MM.1S (cell line): Measurements from ENCODE around the gene AP2A2.

Experiments
- DNase-seq: peaks from one replicate; pipeline ENCODE4 v3.0.0-alpha.2; 2015
- H2AFZ ChIP-seq: fragments of 300-600 bp; sonication (generic); 2 replicates; pipeline ENCODE4 v1.6.0; 2016; ENCODE audit warnings: antibody characterized with exemption, low read length
- H3F3A ChIP-seq: fragments of 300-600 bp; sonication (generic); 2 replicates; pipeline ENCODE4 v1.6.1; 2016; ENCODE audit warnings: mild to moderate bottlenecking, antibody characterized with exemption, low read length, moderate library complexity, mixed read lengths; ENCODE audit not compliant: insufficient read depth
- H3K27ac ChIP-seq: fragments of 300-600 bp; sonication (generic); 2 replicates; pipeline ENCODE4 v1.5.1; 2016; ENCODE audit warnings: mild to moderate bottlenecking, low read length
- H3K27me3 ChIP-seq: fragments of 300-600 bp; sonication (generic); replicated peaks from 2 replicates; pipeline ENCODE4 v1.6.0; 2016; ENCODE audit warnings: low read length; ENCODE audit not compliant: insufficient read depth
- H3K36me3 ChIP-seq: fragments of 300-600 bp; sonication (generic); replicated peaks from 2 replicates; pipeline ENCODE4 v1.6.1; 2016; ENCODE audit warnings: mild to moderate bottlenecking, low read length, mixed read lengths; ENCODE audit not compliant: insufficient read depth
- H3K4me1 ChIP-seq: fragments of 300-600 bp; sonication (generic); 2 replicates; pipeline ENCODE4 v1.6.1; 2016; ENCODE audit warnings: low read length, mixed read lengths
- H3K4me2 ChIP-seq: fragments of 300-600 bp; sonication (generic); 2 replicates; pipeline ENCODE4 v1.6.0; 2016; ENCODE audit warnings: low read depth, low read length
- H3K4me3 ChIP-seq: fragments of 300-600 bp; sonication (generic); 2 replicates; pipeline ENCODE4 v1.5.1; 2016; ENCODE audit warnings: low read length, mixed read lengths
- H3K79me2 ChIP-seq: fragments of 300-600 bp; sonication (generic); 2 replicates; pipeline ENCODE4 v1.6.1; 2016; ENCODE audit warnings: mixed run types, low read length, mixed read lengths
- H3K9ac ChIP-seq: fragments of 300-600 bp; sonication (generic); 2 replicates; pipeline ENCODE4 v1.6.1; 2016; ENCODE audit warnings: low read length, mixed read lengths
- H3K9me2 ChIP-seq: fragments of 300-600 bp; sonication (generic); replicated peaks from 2 replicates; pipeline ENCODE4 v1.6.1; 2016; ENCODE audit warnings: mild to moderate bottlenecking, low read length, mixed read lengths; ENCODE audit not compliant: insufficient read depth
- H3K9me3 ChIP-seq: fragments of 300-600 bp; sonication (generic); replicated peaks from 2 replicates; pipeline ENCODE4 v1.6.1; 2016; ENCODE audit warnings: mild to moderate bottlenecking, low read length, mixed read lengths; ENCODE audit not compliant: insufficient read depth
- H4K20me1 ChIP-seq: fragments of 300-600 bp; sonication (generic); 2 replicates; pipeline ENCODE4 v1.6.1; 2016; ENCODE audit warnings: mild to moderate bottlenecking, low read length, moderate library complexity, mixed read lengths; ENCODE audit not compliant: insufficient read depth
- EZH2 ChIP-seq: fragments of 300-600 bp; sonication (generic); optimal IDR thresholded peaks from 2 replicates; pipeline ENCODE3; 2017; ENCODE audit warnings: low read depth, mild to moderate bottlenecking, antibody characterized with exemption, low read length, mixed read lengths
- EZH2phosphoT487 ChIP-seq: fragments of 300-600 bp; sonication (generic); IDR thresholded peaks from 2 replicates; pipeline ENCODE4 v1.6.1; 2018; ENCODE audit warnings: antibody characterized with exemption, low read length
- TF ChIP-seq, protein P1 (sequence below): fragments of 300-600 bp; sonication (generic); IDR thresholded peaks from 2 replicates; pipeline ENCODE4 v1.5.1; 2016; ENCODE audit warnings: antibody characterized with exemption, low read length, mixed read lengths

Gene AP2A2

GRCh38 chr11:1002406-1002984 is 76.8 kb downstream of the AP2A2 start:
- H3K4me3 ChIP-seq: no peak overlapping the region
- no peaks in the 10 kb centered on the region; the same call in 1 of the 2 replicates for H3K36me3 ChIP-seq
- H3K9me3 ChIP-seq: no peaks in the 10 kb centered on the region
- H3K9me2 ChIP-seq: no peaks in the 10 kb centered on the region
- no peak overlapping the region for H3K4me2 ChIP-seq
- H3K4me1 ChIP-seq: no peaks in the 10 kb centered on the region
- H2AFZ ChIP-seq: no peak overlapping the region
- no peaks in the 10 kb centered on the region for H3F3A ChIP-seq
- H3K27me3 ChIP-seq: no peaks in the 10 kb centered on the region
- TF ChIP-seq EZH2phosphoT487 (no peak), EZH2 (no peak)
- TF ChIP-seq, protein P1, sequence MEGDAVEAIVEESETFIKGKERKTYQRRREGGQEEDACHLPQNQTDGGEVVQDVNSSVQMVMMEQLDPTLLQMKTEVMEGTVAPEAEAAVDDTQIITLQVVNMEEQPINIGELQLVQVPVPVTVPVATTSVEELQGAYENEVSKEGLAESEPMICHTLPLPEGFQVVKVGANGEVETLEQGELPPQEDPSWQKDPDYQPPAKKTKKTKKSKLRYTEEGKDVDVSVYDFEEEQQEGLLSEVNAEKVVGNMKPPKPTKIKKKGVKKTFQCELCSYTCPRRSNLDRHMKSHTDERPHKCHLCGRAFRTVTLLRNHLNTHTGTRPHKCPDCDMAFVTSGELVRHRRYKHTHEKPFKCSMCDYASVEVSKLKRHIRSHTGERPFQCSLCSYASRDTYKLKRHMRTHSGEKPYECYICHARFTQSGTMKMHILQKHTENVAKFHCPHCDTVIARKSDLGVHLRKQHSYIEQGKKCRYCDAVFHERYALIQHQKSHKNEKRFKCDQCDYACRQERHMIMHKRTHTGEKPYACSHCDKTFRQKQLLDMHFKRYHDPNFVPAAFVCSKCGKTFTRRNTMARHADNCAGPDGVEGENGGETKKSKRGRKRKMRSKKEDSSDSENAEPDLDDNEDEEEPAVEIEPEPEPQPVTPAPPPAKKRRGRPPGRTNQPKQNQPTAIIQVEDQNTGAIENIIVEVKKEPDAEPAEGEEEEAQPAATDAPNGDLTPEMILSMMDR: no peak
- no peak overlapping the region for H3K27ac ChIP-seq
- no peak overlapping the region for H3K9ac ChIP-seq
- no peak for DNase-seq
- H3K79me2 ChIP-seq: 0 out of 2 replicates have a peak, but pooled peaks cover 7% of the 10 kb centered on the region
- no peaks in the 10 kb centered on the region for H4K20me1 ChIP-seq

DNA sequence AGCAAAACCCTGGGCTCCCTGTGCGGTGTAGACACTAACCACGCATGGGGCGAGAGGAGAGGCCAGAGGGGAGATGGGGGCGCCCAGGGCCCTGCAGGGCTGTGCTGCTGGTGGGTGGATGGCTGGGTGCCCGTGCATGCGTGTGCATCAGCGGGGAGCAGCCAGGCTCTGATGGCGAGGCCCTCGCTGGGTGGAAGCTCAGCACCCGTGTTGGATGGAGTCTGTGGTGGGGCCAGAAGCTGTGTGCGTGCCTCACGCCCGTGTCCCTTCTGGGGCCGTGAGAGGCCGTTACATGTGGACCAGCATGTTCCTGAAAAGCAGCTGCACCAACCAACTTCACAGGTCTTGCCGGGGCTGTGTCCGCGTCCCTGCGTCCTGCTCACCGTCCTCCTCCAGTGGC is 77.5 kb downstream of the AP2A2 start:
- Histone ChIP-seq H3K27me3 (no peaks in the 10 kb centered on the region), H3K9me2 (no peaks in the 10 kb centered on the region), H3K36me3 (no peaks in the 10 kb centered on the region; the same call in 1 of the 2 replicates), H3K4me2 (no peak overlapping the region), H3K4me3 (no peak overlapping the region), H3K4me1 (no peaks in the 10 kb centered on the region), H3K9me3 (no peaks in the 10 kb centered on the region), H3K79me2 (0 out of 2 replicates have a peak, but pooled peaks cover 7% of the 10 kb centered on the region), H3F3A (no peaks in the 10 kb centered on the region), H4K20me1 (no peaks in the 10 kb centered on the region), H2AFZ (no peak overlapping the region), H3K27ac (no peak overlapping the region), H3K9ac (no peak overlapping the region)
- DNase-seq: no peak
- TF ChIP-seq EZH2phosphoT487: no peak
- TF ChIP-seq, protein P1: no peak
- TF ChIP-seq EZH2: no peak

- DNase-seq: no peak
- Histone ChIP-seq H3K27ac (no peak overlapping the region), H3K79me2 (0 out of 2 replicates have a peak, but pooled peaks cover 7% of the 10 kb centered on the region), H3K9ac (no peak overlapping the region), H3K4me3 (no peak overlapping the region), H3F3A (no peaks in the 10 kb centered on the region), H4K20me1 (no peaks in the 10 kb centered on the region), H3K9me2 (no peaks in the 10 kb centered on the region), H2AFZ (no peak overlapping the region), H3K36me3 (no peaks in the 10 kb centered on the region; the same call in 1 of the 2 replicates), H3K9me3 (no peaks in the 10 kb centered on the region), H3K27me3 (no peaks in the 10 kb centered on the region), H3K4me2 (no peak overlapping the region), H3K4me1 (no peaks in the 10 kb centered on the region)
- TF ChIP-seq EZH2 (no peak), EZH2phosphoT487 (no peak)
- TF ChIP-seq, protein P1: no peak
Observed at GRCh38 chr11:1005928-1006327, 80.3 kb downstream of the AP2A2 start.
